Hypothalamus (tissue), 51 donors: Measurements from ENCODE around the gene PPP1R13L.
"Not testable (repeated sequence)": the region's sequence is repeated elsewhere in the genome, so short reads cannot be mapped to it uniquely, and the experiment has no call there.

ENCODE experiments used
- DNase-seq, 51 donors: peaks; one replicate each; lab custom pipeline; 2025; lab: John Stamatoyannopoulos, UW

Gene PPP1R13L

DNA sequence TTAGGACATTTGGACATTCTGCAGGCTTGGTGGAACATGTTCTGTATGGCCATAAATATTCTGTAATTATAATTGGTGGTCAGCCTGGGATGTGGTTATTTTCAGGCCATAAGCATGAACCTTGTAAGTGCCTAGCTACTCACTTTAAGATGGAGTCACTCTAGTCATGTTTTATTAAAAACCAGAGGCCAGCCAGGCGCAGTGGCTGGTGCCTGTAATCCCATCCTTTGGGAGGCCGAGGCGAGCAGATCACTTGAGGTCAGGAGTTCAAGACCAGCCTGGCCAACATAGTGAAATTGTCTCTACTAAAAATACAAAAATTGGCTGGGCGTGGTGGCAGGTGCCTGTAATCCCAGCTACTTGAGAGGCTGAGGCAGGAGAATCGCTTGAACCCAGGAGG is 2.7 kb upstream of the PPP1R13L start:
- DNase-seq = not testable (repeated sequence)

DNA sequence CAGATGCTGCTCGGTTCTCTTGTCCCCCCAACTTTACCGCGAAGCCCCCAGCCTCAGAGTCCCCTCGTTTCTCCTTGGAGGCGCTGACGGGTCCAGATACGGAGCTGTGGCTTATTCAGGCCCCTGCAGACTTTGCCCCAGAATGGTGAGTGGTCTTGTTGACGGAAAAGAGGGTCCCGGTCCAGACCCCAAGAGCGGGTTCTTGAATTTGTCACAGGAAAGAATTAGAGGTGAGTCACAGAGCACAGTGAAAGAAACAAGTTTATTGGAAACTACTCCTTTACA is 2.2 kb upstream of the PPP1R13L start:
- no peak for DNase-seq

- peak; percentile 45 to 97 (median 82) for DNase-seq
Observed at GRCh38 chr19:45406226-45407090, 1.6 kb upstream of the PPP1R13L start, which contains the start of gene POLR1G. TSS of gene POLR1G (plus strand) at chr19:45406644. CDS start at chr19:45406697, 53 bp downstream.

DNA sequence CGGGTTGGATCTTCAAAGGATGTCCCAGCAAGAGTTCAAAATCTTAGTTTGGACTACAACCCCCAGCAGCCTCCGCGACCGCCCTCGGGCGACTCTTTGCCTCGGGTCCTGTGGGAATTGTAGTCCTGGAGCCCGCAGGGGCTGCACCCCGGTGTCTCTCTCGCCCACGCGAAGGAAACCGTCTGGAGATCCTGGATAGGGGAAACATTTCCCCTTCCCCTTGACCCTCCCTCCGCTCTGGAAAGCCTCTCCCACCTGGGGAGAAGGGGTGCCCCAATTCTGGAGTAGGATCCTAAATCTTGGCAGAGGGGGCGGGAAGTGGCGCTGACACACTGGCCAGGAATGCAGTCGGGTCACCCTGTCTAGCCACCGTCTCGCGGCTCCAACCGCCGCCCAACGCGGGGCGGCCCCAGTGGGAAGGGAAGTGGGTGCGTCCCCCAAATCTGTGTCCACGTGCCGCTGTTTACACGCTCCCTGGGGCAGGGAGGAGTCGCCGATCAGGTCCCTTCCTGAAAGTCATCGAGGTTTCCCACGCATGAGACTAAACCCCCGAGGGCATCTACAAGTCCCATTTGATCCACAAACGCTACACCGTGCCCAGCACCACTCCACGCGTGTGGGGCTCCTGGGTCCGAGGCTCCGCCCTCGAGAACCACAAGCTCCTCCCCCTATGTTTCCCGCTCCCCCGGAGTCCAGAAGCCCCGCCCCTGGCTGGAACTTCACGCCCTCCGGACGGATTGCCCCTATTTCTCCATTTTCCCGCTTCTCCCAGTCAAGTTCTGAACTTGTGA is 761 bp upstream of the PPP1R13L start:
- peak; percentile 39 to 96 (median 77) for DNase-seq

DNA sequence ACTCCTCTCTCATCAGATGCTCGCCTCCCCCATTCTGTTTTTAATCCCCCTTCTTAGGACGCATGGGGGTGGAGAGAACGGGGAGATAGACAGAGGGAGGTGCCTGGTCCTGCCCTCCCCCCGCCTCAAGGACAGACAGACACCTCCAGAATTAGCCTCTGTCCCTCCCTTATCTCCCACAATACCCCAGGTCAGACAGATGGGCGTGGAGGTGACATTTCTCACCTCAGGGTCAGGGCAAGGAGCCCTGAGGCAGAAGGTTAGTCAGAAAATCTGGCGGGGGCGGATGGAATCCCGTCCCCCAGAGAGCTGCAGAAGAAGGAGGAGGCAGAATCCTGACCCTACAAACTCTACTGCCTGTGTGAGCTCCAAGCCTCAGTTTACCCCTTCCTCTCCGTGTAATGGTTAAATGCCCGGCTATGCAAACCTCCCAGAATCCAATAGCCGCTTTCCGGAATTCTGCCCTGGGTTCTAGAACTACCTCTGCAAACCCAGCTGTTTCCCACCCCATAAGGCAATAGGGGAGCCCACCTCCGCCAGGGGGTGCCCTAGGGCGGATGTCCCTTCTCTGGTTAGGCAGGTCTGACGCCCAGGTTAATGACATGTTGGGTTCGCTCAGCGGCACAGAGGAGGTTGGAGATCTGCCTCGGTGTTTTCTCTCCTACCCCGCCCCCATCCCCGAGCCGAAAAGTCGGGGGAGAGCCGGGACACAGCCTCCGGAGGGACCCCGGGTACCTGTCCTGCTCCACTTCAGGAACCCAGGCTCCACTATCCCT is 900 bp downstream of the PPP1R13L start:
- no peak for DNase-seq

- no peak for DNase-seq
Observed at GRCh38 chr19:45403272-45403671, 1.6 kb downstream of the PPP1R13L start.

GRCh38 chr19:45402298-45403061 is 2.4 kb downstream of the PPP1R13L start:
- DNase-seq = no peak

DNA sequence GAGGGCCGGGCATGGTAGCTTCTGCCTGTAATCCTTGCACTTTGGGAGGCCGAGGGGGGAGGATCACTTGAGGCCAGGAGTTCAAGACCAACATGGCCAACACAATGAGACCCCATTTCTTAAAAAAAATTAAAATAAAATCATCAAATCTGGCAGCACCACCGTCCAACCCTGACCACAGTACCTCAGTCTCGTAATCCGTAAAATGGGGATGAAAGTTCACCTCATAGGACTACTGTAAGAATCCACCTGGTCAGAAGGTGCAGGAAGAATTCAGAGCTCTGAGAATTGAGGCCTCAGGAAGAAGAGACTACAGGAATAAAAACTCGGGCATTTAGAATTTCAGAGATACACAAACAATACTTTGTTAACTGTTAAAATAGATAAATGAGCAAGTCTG is 3.1 kb downstream of the PPP1R13L start:
- no peak for DNase-seq

- DNase-seq = no peak
Observed at GRCh38 chr19:45400192-45400591, 4.7 kb downstream of the PPP1R13L start.

DNA sequence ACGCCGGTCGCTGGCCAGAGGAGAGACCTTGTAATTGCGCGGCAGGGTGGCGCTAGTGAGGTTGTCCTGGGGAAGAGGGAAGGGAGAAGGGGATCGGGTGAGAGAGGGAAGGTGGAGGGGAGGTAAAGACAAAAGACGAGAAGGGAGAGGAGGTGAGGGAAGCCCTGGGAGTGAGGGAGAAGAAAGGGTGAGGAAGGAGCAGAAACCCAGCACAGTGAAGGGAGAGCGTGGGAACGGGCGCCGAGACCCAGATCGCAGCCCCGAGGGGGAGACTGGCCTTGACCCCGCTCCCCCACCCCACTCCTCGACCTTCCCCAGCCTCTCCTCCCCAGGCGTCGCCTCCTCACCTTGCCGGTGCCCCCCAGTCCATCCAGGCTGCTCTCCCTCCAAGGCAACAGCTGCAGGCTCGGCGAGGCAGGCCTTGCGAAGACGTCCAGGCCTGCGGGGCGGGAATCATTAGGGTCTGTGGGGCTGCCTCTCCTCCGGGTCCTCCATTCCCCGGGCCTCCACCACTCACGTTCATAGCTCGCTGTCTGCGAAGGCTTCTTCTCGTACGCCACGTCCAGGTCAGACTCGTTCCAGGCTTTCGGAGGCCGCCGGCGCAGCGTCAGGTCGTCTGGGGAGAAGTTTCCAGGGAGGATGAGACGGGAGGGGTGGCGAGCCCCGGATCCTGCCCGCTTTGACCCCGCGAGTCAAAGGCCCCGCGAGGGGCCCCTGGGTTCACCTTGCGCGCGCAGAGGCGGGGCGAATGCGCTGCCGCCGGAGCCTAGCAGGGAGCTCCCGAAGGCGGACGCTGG is 8.8 kb downstream of the PPP1R13L start:
- no peak for DNase-seq

DNA sequence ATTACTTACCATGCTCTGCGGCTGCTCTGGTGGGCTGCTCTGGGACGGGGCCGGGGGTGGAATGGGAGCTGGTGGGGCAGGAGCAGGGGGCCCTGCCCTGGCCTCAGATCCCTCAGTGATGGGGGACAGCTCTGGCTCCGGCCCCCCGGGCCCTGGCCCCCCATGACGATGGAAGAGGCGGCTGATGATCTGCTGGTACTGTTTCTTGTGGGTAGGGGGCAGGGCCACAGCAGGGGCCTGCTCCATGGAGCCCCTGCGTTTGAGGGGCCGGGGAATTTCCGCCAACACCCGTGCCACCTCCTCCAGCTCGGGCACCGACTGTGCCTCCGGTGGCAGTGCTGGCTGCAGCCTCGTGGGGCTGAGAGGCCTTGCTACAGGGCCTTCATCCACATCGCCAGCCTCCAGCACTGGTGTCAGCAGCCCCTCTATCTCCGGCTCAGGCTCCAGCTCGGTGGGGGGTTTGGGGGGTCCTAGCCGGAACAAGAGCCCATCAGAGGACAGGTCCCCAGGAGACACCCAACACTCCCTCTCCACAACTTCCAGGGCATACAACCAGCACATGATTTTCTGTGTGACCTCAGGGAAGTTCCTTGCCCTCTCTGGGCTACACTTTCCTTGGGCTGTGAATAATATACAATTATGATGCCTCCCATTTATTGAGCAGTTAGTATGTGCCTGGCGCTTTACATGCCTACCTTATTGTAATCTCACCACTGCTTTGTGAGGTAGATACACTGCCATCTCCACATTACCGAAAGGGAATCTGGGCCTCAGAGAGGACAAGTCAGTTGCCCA is 12.8 kb downstream of the PPP1R13L start:
- DNase-seq = no peak

DNA sequence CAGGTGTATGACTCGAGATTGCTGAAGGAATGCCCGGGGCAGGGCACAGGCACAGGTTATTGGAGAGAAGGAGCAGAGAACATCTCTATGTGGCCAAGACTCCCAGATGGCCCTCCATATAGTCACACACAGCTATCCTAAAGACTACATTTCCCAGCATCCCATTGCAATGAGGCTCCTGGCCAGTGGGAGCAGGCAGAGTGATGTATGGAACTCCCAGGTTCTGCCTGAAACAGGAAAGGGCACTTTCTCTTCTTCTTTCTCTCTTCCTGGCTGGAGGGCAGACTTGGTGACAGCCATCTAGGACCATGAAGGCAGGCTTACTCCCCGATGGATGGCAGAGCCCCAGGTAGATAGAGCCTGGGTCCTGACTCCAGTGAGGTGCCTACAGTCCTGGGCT is 13.5 kb downstream of the PPP1R13L start:
- no peak for DNase-seq

DNA sequence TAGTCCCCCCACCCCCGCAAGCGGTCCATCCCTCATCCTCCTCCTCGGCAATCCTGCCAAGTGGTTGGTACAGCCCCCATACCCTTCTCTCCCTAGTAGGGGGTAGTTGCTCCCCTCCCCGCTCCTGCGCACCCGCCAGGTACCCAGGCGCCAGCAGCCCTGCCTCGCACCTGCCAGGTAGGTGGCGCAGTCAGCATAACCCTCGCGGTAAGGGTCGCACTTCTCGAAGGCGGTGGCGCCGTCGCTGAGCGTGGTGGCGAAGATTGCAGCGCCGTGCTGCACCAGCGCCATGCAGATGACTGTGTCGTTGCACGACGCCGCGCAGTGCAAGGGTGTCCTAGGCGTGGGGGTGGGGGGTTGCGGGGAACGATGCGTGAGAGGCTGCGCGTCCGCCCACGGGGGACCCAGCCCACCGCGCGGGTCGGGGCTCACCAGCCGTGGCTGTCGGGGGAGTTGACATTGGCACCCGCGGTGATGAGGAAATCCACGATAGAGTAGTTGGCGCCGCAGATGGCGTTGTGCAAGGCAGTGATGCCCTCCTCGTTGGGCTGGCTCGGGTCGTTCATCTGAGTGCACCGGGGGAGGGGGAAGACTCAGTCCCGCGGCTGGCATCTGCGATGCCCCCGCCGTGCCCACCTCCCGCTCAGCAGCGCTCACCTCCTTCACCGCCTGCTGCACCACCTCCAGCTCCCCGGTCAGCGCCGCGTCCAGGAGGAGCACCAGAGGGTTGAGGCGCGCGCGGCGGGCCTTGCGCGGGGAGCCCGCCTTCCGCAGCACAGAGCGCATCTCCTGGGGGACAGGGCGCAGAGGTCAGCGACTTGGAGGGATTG is 19.3 kb downstream of the PPP1R13L start:
- no peak for DNase-seq

DNA sequence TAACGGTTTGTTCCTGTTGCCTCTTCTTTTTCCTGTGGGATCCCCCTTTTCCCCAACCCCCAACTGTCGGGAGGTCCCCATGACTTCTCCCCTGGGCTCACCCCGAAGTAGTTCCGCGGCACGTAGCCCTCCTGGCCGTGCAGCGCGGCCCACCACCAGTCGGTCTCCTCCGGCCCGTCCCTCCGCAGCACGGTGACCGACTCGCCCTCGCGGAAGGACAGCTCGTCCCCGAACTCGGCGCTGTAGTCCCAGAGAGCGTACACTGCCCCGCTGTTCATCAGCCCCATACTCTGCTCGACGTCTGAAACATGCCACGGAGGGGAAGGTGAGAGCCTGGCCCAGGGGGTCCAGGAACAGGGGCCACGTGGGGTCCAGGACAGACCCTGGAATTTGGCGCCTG is 22.4 kb downstream of the PPP1R13L start:
- no peak for DNase-seq

DNA sequence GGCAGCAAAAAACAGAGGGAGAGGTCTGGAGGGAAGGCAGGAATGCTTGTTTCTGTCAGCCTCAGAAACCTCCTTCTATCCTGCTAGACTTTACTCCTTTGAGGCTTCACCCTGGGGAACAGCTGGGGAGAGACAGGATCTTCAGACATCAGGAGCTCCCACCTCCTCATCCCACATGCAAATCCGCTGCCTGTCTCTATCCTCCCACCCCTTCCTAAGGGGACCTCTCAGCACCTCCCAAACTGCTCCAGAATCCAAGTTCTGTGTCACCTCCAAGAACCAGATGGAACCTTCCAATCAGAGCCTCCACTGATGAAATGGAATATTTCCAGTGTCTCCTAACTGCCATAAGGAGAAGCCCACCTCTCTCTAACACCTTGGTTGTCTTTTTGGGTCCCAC is 24.8 kb downstream of the PPP1R13L start:
- DNase-seq = no peak

- no peak for DNase-seq
Observed at GRCh38 chr19:45376045-45376724, 28.7 kb downstream of the PPP1R13L start.
